Measurements from ENCODE around the gene DCC. TPM values are rescaled to one million over a fixed set of nuclear protein-coding genes. Genes with fewer than 3 reads are reported as not detected.

The DCC gene
- total and polyA plus RNA-seq, 11 donors: 0.02 TPM; not detected in 10

DNA sequence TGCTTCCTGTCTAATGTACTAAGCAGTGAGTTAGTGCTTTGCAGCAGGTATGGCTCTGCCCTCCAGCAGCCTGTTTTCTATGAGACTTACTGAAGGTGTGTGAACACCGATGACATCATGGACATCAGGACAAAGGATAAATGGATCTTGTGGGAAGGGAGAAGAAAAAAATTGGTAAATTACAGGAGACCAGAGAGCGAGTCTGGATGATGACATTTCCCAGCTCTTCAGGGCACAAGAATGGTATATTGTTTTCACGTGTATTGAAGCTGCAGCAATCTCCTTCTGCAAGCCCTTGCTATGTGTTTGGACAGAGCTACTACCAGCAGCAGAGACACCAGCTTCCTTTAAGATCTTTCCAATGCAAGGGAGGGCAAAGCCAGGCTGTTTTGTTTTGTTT lies 47.2 kb downstream of the DCC start:
- no peak for ATAC-seq
- Histone ChIP-seq H3K4me3 (no peak overlapping the region), H3K36me3 (no peaks in the 10 kb centered on the region), H3K27ac (no peak overlapping the region), H3K4me1 (no peaks in the 10 kb centered on the region), H3K9me3 (no peaks in the 10 kb centered on the region), H3K27me3 (no peaks in the 10 kb centered on the region)
- DNase-seq: no peak
- WGBS, 4 donors: 68 to 81% (median 76%) methylated on average over 3 of the region's 3 CpGs
- intact Hi-C loops (cut with DNase I): no loop called here
- no peak for TF ChIP-seq POLR2A (IDR thresholded peaks at IDR 0.05)
- TF ChIP-seq, protein P1, sequence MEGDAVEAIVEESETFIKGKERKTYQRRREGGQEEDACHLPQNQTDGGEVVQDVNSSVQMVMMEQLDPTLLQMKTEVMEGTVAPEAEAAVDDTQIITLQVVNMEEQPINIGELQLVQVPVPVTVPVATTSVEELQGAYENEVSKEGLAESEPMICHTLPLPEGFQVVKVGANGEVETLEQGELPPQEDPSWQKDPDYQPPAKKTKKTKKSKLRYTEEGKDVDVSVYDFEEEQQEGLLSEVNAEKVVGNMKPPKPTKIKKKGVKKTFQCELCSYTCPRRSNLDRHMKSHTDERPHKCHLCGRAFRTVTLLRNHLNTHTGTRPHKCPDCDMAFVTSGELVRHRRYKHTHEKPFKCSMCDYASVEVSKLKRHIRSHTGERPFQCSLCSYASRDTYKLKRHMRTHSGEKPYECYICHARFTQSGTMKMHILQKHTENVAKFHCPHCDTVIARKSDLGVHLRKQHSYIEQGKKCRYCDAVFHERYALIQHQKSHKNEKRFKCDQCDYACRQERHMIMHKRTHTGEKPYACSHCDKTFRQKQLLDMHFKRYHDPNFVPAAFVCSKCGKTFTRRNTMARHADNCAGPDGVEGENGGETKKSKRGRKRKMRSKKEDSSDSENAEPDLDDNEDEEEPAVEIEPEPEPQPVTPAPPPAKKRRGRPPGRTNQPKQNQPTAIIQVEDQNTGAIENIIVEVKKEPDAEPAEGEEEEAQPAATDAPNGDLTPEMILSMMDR (IDR thresholded peaks at IDR 0.05): no peak

GRCh38 chr18:52391810-52392559 lies 52.0 kb downstream of the DCC start:
- no peak overlapping the region for H3K27ac ChIP-seq
- WGBS, 4 donors: 75 to 84% (median 80%) methylated on average over 9 of the region's 9 CpGs
- H3K36me3 ChIP-seq: no peaks in the 10 kb centered on the region
- no peak for ATAC-seq
- H3K9me3 ChIP-seq: no peaks in the 10 kb centered on the region
- no peaks in the 10 kb centered on the region for H3K4me1 ChIP-seq
- TF ChIP-seq, protein P1 (IDR thresholded peaks at IDR 0.05): no peak
- no peak for TF ChIP-seq POLR2A (IDR thresholded peaks at IDR 0.05)
- no peaks in the 10 kb centered on the region for H3K27me3 ChIP-seq
- H3K4me3 ChIP-seq: no peak overlapping the region
- DNase-seq: no peak
- intact Hi-C loops (cut with DNase I): no loop called here

- ATAC-seq: no peak
- WGBS, 4 donors: 40 to 57% (median 55%) methylated on average over 2 of the region's 2 CpGs
- no peaks in the 10 kb centered on the region for H3K36me3 ChIP-seq
- H3K27ac ChIP-seq: no peak overlapping the region
- DNase-seq: no peak
- intact Hi-C loops (cut with DNase I): no loop called here
- H3K27me3 ChIP-seq: no peaks in the 10 kb centered on the region
- H3K9me3 ChIP-seq: no peaks in the 10 kb centered on the region
- no peak overlapping the region for H3K4me3 ChIP-seq
- H3K4me1 ChIP-seq: no peaks in the 10 kb centered on the region
- TF ChIP-seq, protein P1 (IDR thresholded peaks at IDR 0.05): no peak
- TF ChIP-seq POLR2A (IDR thresholded peaks at IDR 0.05): no peak
Observed at GRCh38 chr18:52394602-52395001, 54.6 kb downstream of the DCC start.

GRCh38 chr18:52395146-52395852 lies 55.3 kb downstream of the DCC start:
- no peak for DNase-seq
- no peaks in the 10 kb centered on the region for H3K9me3 ChIP-seq
- no peak for ATAC-seq
- H3K27me3 ChIP-seq: no peaks in the 10 kb centered on the region
- intact Hi-C loops (cut with DNase I): no loop called here
- H3K27ac ChIP-seq: no peak overlapping the region
- TF ChIP-seq, protein P1 (IDR thresholded peaks at IDR 0.05): no peak
- TF ChIP-seq POLR2A (IDR thresholded peaks at IDR 0.05): no peak
- WGBS, 4 donors: 49 to 68% (median 62%) methylated on average over 5 of the region's 5 CpGs
- no peaks in the 10 kb centered on the region for H3K4me1 ChIP-seq
- no peaks in the 10 kb centered on the region for H3K36me3 ChIP-seq
- no peak overlapping the region for H3K4me3 ChIP-seq
